GM12872 (cell line): Measurements from ENCODE around the gene STT3A.
A peak's percentile ranks its signal among the peaks of the same experiment; 100 is the strongest.

Source experiments
- CTCF ChIP-seq: IDR thresholded peaks from 3 replicates; pipeline ENCODE4 v1.5.1; 2011; ENCODE audit warnings: low read depth, mild to moderate bottlenecking, low read length, moderate library complexity; ENCODE audit not compliant: insufficient read depth

The STT3A gene

GRCh38 chr11:125618383-125618782 lies 25.7 kb downstream of the STT3A start:
- no peak for TF ChIP-seq CTCF

DNA sequence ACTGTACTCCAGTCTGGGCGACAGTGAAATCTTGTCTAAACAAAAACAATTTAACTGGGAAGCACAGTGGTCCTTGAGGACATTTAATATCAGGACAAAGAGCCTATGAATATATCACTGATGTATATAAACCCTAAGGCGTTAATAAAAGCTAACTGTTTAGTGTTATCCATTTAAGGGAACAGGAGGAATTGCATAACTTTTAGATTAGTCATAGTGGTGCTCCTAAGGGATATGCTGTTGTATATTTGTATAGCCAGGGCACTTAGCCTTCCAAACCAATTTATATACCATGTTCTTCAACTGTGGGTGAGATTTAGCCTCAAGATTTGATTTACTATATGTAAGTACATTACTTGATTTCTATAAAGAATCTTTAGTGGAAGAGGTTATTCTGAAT lies 29.3 kb downstream of the STT3A start:
- no peak for TF ChIP-seq CTCF

DNA sequence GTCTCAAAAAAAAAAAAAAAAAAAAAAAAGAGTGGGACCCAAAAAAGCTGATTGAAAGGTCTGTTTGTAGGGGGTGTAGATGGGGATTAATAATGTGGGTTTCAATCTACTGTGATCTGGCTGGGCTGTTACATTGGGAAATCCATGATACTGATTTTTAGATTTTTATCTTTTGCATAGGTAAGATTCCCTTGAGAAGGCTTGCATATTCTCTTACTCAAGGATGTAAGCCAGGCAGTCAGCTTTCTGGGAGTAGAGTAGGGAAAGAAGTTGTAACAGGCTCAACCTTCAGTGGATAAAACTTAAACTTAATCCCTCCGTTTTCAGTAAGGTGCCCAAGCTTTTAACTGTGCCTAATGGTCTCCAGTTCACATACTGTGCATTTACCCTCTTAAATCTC lies 30.4 kb downstream of the STT3A start:
- no peak for TF ChIP-seq CTCF

- no peak for TF ChIP-seq CTCF
Measured at GRCh38 chr11:125624756-125625213, 32.1 kb downstream of the STT3A start, which contains the start of gene CHEK1. CHEK1 (plus strand) TSS chr11:125625163; CDS start chr11:125626769, 1,606 bp downstream.

DNA sequence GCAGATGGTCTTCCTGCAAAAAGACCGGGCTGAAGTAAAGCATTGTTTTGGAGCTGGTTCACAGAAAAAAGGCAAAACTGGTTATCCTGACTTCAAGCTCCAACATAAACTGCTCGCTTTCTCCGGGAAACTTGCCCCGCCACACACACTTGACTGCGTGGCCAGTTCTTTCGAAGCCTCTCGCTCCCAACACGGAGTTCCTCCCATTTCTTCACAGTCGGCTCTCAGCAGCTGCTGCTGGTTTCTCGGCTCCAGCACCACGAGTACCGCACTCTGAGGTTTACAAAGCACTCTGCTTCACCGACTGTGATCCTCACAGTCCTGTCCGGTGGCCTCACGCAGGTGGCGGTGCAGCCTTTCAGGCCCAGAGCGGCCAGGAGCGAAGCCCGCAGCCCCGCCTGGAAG lies 32.6 kb downstream of the STT3A start:
- TF ChIP-seq CTCF, result no peak

DNA sequence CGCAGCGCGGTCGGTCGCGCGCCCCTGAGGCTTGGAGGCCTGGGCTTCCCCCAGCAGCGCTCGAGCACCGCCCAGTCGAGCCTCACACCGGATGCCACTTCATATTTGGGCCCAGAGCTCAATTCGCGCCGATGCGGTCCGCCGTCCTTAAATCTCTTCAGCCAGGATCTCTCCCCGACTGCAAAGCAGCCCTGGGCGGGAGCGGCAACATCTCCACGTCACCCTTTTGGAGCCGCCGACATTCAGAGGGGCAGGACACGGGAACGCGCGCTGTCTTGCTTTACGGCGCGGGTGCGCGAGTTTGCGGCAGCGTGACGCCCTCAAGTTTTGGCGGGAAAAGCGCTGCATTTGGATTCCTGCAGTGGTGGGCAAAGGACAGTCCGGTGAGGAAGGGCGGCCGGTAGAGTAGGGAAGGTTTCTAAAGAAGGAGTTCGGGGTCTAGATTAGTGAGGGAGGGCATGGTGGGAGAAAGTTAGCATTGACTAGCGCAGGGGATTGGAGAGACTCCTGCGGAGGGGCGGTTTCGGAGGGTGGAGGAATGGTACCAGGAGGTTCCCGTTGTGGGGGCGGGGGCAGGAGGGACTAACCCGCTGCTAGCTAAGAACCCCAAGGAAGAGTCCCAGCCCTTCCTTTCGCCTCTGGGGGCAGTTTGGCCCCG lies 33.1 kb downstream of the STT3A start:
- TF ChIP-seq CTCF, result no peak

- peak; percentile 37; the same call in 1 of the 3 replicates for TF ChIP-seq CTCF
Measured at GRCh38 chr11:125626288-125626950, 33.8 kb downstream of the STT3A start.
